Measurements from ENCODE around the gene TMEM119.

TMEM119 gene

DNA sequence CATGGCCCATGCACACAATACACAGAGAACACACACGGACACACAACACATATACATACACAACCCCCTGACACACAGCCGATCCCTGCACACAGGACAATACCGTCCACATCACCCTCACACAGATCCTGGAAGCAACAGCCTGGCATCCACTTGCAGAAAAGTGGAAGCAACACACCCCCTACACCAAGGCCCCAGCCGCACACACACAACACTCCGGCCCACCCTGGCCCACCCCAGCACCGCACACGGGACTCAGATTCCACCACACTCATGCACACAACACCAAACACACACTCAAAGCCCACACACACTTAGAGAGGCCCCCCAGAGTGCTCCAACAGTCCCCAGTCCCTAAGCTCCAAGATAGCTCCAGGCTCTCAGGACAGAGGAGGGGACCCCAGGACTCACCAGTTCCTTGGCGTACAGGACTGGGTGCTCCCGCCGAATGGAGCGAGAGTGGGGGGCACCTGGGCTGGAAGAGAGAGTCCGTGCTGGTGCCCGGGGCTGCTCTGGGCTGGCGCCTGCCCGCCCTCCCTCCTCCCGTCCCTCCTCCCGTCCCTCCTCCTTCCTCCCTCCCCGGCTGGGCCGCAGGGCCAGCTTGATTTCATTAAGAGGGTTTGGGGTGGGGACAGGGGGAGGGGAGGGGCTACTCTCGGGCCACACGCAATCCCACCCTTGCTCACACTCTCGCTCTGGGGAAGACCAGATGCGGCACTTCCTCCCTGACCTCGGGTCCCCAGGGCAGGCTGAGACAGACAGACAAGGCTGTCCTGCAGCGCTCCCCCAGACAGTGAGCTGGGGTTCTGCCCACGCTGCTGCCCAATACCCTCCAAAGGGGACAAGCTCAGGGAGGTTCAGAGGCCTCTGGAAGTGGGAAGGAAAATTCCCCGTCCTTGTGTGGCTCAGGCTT, at the start of gene TMEM119:
TSS of gene TMEM119 (minus strand) at position 526 of the 913 bp plus-strand sequence. CDS start 5,701 bp downstream, outside the sequence.
- FAIRE-seq = no peak

GRCh38 chr12:108646600-108647579, 49.0 kb upstream of the TMEM119 start:
- FAIRE-seq = no peak

- no peak for FAIRE-seq
Observed at GRCh38 chr12:108645686-108646599, 48.1 kb upstream of the TMEM119 start.

DNA sequence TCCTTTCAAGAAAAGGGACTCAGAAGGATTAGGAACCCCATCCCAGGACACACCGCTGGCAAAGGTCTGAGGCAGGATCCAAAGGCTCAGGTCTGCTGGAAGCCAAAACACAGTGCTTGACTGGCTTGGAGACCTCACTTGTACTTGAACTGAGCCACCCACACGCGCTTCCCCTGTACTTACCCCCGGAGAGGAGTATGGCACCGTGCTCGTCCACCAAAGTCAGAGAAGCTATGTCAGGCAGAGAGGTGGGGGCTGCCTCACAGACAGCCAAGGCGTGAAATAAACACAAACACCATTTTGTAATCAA, 46.9 kb upstream of the TMEM119 start:
- no peak for FAIRE-seq

DNA sequence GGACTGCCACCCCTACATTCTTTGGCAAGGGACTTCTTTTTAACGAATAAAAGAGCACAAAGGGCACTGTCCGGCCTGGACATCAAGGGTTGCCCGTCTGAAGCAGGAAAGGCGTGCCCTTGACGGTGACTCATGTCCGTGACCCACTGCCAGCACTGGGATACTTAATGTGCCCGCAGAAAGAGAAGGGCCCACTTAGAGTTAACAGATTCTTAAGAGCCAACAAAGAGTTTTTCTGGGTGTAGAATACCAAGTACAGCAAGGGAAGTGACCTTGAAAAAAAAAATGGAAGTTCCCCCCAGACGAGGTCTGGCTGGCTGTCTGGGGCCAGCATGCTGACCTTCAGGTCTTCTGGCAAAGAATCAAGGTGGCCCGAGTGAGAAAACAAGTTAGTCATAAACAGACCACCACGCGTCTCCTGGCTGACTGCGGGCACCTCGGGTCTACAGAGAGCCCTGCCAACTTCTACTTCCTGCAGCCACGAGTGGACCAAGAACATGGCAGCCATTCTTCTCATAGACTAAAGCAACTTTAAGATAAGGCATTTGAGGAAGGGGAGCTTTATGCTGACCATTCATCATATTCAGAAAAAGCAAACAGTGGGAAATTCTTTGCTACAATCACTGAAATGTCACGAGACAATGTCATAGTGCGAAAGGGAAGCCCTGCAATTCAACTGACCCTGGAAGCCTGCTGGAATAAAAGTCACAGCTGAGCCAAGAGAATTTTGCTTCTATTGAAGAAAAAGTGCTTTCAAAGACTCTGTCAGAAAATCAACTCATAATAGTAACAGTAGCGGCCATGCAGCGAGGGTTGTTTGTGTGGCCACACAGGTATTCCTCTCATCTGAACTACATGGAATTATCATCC, 46.3 kb upstream of the TMEM119 start:
- no peak for FAIRE-seq

DNA sequence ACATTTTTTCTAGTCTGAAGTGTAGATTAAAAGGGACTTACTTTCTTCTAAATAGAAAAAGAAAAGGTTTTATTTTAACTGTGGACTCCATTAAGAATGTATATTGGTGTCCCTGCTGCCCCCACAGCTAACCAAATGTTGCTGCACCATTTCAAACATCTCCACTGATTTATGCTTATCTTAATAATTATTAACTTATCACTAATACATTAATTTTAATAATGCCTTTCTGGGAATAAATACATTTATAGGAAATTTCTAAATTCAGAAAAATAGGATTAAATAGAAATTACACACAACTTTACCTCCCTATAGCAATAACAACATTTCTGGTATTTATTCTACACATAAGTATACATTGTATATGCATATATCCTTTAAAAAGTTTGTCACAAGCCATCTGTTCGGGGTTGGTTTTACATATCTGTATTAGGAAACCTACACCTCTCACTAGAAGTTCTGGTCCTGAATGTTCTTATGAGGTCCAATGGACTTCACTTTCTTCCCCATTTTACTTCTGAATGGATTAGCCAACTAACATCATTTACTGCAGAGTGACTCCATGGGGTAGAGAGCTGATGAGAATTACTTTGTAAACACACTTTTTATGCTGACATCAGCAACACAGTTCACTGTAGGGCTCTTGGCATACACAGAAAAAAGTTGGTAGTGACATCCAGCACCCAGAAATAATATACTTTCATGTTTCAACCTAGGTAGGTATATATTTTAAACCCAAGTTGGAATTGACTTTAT, 45.2 kb upstream of the TMEM119 start:
- FAIRE-seq = no peak

- FAIRE-seq = no peak
Observed at GRCh38 chr12:108642269-108642870, 44.5 kb upstream of the TMEM119 start.

DNA sequence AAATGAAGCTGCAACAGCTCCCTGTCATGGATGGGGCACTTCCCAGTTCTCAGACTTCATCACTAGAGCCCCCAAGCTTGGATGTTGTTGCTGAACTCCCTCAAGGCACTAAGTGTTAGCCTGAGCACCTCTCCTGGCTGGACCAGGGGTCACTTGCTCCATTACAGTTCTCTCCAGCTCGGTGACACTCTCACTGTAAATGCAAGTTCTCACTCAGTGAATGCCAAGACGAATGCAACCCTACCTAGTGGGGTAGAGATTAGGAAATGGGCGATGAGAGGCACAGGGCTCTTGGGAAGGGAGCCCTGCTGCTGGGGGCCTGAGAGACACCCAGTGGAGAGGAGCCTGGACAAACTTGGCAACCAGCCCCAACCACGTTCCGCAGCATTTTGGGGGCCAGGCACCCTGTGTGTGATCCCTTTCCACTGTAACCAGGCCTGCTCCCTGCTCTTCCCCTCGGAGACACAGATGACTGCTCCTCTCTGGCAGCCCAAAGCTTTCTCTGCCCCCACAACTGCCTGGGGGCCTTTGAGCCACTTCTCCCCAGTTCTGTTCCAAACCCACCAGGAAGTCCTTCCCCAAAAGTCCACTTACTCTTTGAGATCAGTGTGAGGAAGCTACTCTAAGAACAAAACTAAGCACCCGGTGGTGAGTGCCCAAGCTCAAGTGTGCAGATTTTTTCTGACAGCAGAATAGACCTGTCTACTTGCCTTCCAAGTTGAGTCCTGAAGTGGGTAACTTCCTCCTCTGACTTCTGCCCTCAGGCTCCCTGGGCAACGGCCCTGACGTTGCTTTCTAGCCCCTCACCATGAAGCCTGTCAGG, 43.8 kb upstream of the TMEM119 start:
- FAIRE-seq = no peak

GRCh38 chr12:108640802-108641445, 43.0 kb upstream of the TMEM119 start:
- FAIRE-seq = no peak

GRCh38 chr12:108638997-108639822, 41.3 kb upstream of the TMEM119 start:
- no peak for FAIRE-seq

DNA sequence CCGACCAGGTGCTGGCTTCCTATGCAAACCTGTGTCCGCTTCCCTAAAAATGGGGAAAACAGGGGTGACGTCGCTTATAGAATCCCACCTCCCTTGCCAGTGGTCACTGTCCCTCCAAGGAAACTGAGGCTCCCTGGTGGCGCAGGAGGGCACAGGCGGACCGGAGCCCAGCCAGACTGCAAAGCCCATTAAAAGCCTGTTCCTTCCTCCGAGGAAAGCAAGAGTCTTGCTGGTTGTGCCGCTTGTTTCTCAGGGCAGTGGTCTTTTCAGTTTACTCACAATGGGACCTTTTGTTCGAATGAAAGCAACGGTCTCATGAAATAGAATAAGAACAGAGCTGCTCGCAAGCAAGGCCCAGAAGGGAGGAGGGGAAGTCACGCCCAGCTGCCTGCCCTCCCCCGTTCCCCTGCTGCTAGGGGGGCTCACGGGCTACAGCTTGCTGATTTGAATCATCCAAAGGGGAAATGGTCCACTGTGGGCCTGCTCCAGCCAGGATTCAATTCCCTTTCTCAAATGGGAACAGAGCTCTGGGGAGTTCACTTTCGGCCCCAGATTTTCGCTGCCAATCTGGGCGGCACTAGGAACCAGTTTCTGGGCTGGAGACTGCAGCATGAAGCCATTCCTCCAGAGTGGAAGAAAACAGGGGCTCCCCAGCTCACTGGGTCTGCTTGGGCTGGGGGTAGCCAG, 40.4 kb upstream of the TMEM119 start:
- FAIRE-seq = no peak

DNA sequence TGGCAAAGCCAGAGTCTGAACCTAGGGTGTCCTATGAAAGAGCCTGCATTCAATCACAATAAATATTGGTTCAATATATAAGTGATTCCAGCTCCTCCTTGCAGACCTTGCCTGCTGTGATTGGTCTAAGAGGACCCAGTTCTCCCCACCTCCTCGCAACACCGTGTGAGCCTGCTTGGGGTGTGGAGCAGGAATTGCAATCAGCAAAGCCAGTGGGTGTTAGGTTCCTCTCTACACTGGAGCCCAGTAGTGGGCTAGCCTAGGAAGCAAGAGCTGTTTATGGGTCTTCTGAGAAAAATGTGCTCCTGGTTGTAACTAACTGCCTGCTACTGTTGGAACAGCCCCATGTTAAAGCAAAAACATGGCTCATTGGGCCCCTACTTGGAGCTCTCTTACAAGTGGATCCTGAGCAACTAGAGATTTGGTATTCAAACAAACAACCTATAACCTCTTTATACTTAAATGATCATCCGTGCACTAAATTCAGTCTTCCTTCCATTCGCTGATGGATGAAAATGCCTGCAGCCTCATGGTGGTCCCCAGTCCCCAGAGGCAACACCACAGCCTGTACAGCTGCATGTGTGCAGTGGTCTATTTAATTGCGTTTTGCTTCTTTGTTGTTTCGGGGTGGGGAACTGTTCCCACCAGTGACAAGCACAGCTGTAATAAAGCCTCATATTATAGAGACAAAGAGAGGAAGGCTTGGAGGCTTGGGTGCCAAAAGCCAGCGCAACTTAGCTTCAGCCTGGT, 39.5 kb upstream of the TMEM119 start:
- no peak for FAIRE-seq

DNA sequence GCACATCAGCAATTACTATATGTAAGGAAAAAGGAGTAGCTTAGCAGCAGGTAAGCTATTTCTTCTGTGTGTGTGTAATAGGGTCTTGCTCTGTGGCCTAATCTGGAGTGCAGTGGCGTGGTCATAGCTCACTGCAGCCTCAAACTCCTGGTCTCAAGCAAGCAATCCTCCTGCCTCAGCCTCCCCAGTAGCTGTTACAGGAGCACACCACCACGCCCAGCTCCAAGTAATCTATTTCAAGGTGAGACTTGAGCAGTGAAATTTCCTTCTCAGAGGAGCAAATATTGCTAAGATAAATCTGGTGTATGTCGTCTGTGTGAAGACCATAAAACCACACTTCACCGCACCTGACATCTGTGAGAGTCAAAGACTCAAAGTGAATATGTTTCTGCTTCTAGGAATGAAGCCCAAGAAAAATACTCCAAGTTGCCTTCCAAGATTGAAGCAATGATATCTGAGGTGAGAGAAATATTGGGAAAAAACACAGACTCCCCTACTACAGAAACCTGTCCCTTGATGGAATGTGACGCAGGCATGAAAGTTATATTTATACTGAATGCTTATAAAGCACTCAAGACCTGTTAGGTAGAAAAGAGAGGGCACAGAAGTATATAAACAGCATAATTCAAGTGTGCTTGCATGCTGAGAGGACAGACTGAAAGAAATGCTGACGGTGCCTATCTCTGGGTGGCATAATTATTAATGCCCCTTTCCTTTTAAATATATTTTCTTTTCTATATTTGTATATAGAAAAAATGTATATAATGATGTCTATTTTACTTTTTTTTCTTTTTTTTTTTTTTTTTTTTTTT, 38.3 kb upstream of the TMEM119 start:
- FAIRE-seq = no peak

GRCh38 chr12:108635201-108635996, 37.5 kb upstream of the TMEM119 start:
- FAIRE-seq = no peak

GRCh38 chr12:108634341-108634751, 36.5 kb upstream of the TMEM119 start:
- FAIRE-seq = no peak

Data from A204.1 (cell line).